Breast epithelium (tissue), 3 donors: ENCODE data around the gene WDR86.

Source experiments
- POLR2A ChIP-seq: fragments of 450-650 bp; IDR thresholded peaks from one replicate; pipeline ENCODE4 v1.6.1; 2016; ENCODE audit warnings: antibody characterized with exemption, mild to moderate bottlenecking, moderate library complexity
- TF ChIP-seq, protein P1 (sequence below), 3 donors: fragments of 450-650 bp; IDR thresholded peaks; one replicate each; pipeline ENCODE4 v1.5.1; 2016 to 2017; ENCODE audit warnings: antibody characterized with exemption in 3 of 3, mild to moderate bottlenecking in 3 of 3, moderate library complexity in 3 of 3

DNA sequence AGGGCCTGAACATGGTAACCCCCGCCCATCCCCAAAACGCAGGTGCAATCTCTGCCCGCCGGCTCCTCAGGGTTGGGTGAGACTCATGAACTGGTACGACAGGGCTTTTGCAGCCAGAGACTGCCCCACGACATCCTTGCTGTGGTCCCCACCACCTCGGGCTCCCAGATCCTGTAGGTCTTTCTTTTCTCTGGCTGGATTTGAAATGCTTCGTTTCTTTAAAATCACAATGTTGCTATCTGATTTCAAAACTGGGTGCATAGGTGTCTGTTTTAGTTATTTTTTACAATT is 21.9 kb downstream of the WDR86 start:
- TF ChIP-seq, protein P1, sequence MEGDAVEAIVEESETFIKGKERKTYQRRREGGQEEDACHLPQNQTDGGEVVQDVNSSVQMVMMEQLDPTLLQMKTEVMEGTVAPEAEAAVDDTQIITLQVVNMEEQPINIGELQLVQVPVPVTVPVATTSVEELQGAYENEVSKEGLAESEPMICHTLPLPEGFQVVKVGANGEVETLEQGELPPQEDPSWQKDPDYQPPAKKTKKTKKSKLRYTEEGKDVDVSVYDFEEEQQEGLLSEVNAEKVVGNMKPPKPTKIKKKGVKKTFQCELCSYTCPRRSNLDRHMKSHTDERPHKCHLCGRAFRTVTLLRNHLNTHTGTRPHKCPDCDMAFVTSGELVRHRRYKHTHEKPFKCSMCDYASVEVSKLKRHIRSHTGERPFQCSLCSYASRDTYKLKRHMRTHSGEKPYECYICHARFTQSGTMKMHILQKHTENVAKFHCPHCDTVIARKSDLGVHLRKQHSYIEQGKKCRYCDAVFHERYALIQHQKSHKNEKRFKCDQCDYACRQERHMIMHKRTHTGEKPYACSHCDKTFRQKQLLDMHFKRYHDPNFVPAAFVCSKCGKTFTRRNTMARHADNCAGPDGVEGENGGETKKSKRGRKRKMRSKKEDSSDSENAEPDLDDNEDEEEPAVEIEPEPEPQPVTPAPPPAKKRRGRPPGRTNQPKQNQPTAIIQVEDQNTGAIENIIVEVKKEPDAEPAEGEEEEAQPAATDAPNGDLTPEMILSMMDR (IDR thresholded peaks at IDR 0.05): no peak
- no peak for TF ChIP-seq POLR2A
